GM12878 (cell line): ENCODE results near the gene PDE11A.

ENCODE experiments used
- CTCF ChIP-seq, 3 experiments: IDR thresholded peaks in 2 of 3; conservative IDR thresholded peaks in 1 of 3; 2 replicates each; pipeline ENCODE4 v1.5.1; 2011; ENCODE audit warnings: low read depth in 3 of 3, low read length in 3 of 3, mild to moderate bottlenecking in 3 of 3, control low read depth in 2 of 3, moderate library complexity in 2 of 3, inconsistent platforms in 1 of 3, mixed read lengths in 1 of 3; ENCODE audit not compliant: control insufficient read depth in 2 of 3, insufficient read depth in 1 of 3; ENCODE audit errors: extremely low read depth in 1 of 3
- MEF2A ChIP-seq: IDR thresholded peaks from 2 replicates; pipeline ENCODE4 v1.6.1; 2011; ENCODE audit warnings: low read depth, mild to moderate bottlenecking, low read length, moderate library complexity; ENCODE audit not compliant: insufficient read depth
- MXI1 ChIP-seq: fragments of 150-350 bp; IDR thresholded peaks from 2 replicates; pipeline ENCODE4 v1.6.1; 2011; ENCODE audit warnings: low read depth, mild to moderate bottlenecking, inconsistent platforms, low read length, improper control_type of control experiment
- SIN3A ChIP-seq: IDR thresholded peaks from 2 replicates; pipeline ENCODE4 v1.6.1; 2012; ENCODE audit warnings: low read depth, low read length, improper control_type of control experiment

- TF ChIP-seq MEF2A, result no peak
- TF ChIP-seq SIN3A, result no peak
- TF ChIP-seq CTCF (IDR thresholded peaks at IDR 0.05 in 2 of 3, conservative IDR thresholded peaks at IDR 0.05 in 1 of 3; ENCODE audit: control insufficient read depth in 2 of 3, extremely low read depth in 1 of 3, insufficient read depth in 1 of 3, low read depth in 3 of 3, low read length in 3 of 3), result no peak
- TF ChIP-seq MXI1, result no peak
These were observed 486.4 kb downstream of the PDE11A start for GRCh38 chr2:177586154-177586553.
